H4 (cell line): ENCODE data around the gene CDC42BPB. TPM values are rescaled to one million over a fixed set of nuclear protein-coding genes. Genes with fewer than 3 reads are reported as not detected.
"Not testable (repeated sequence)": the region's sequence is repeated elsewhere in the genome, so short reads cannot be mapped to it uniquely, and the experiment has no call there.

Source experiments
- DNase-seq: peaks from one replicate; pipeline ENCODE4 v3.0.0-alpha.2; 2015; ENCODE audit warnings: low spot score
- total RNA-seq: library from RNA; depleted of rRNA; stranded (reverse); fragments of >200 nt; shearing (Covaris generic); gene quantifications from 2 replicates; pipeline ENCODE4 v1.2.3, GENCODE V29; 2014

CDC42BPB gene
- total RNA-seq, 1 experiment from 2014 or later, result 18.2 TPM

DNA sequence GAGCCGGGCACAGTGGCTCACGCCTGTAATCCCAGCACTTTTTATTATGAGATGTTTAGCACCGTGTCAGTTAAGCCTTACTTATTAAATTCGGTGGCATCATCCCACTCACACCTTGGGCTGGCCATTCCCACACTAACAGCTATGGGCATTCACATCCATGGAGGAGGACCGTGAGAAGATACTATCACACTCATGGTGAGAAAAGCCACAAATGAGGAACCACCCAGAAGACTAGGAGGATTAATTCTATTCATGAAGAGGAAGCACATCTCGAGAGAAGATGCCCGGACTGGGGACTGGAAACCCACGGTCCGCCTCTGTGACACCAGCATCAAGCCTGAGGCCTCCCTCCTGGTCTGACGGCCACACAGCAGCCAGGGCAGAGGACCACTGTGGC, 4.9 kb downstream of the CDC42BPB start:
- DNase-seq, result no peak

DNA sequence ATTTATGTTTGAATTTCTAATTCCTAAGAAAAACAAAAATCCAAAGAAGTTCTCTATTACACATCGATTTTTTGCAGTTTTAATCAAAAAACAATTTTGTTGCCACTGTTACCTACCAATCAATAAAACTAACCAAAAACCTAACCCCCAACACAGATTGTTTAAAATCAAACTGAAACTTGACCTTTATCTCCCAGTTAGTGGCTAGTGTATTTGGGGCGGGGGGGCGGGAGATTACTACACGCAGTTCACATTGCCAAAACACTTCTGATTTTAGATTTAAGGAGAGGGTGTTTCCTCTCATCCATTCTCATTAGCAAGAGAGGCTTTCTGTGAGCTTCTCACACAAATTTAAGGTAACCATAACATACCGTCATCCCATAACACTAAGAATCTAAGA, 6.4 kb downstream of the CDC42BPB start:
- DNase-seq, result no peak

DNA sequence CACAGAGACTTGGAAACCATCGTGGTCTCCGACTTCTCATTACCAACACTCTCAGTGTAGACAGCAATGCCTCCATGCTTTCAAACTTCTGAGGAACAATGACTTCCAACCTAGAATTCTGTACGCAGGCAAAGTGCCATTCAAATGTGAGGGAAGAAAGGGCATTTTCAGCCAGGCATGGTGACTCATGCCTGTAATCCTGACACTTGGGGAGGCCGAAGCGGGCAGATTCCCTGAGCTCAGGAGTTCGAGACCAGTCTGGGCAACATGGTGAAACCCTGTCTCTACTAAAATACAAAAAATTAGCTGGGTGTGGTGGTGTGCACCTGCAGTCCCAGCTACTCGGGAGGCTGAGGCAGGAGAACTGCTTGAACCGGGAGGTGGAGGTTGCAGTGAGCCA, 9.9 kb downstream of the CDC42BPB start:
- not testable (repeated sequence) for DNase-seq

DNA sequence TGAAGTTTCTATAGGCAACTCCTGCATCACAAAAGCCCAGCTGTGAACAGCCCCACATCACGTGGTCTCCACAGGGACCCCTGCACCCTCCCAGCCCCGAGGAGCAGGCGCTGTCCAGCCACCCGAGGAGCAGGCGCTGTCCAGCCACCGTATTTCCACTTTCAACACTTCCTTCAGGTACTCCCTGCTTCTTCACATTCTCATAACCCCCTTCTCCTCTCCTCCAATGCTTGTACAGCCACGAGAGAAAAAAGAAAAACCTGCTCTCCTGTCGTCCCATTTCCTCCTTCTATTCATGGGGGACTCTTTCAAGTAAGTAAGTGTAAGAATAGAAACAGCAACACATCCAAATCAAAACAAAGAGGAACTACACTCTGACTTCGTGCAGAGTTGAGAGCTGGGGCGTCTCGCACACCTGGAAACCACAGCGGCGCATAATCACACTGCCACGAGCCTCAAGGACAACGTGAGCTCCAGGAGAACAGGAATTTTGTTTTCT, 11.9 kb downstream of the CDC42BPB start:
- DNase-seq, result no peak

DNA sequence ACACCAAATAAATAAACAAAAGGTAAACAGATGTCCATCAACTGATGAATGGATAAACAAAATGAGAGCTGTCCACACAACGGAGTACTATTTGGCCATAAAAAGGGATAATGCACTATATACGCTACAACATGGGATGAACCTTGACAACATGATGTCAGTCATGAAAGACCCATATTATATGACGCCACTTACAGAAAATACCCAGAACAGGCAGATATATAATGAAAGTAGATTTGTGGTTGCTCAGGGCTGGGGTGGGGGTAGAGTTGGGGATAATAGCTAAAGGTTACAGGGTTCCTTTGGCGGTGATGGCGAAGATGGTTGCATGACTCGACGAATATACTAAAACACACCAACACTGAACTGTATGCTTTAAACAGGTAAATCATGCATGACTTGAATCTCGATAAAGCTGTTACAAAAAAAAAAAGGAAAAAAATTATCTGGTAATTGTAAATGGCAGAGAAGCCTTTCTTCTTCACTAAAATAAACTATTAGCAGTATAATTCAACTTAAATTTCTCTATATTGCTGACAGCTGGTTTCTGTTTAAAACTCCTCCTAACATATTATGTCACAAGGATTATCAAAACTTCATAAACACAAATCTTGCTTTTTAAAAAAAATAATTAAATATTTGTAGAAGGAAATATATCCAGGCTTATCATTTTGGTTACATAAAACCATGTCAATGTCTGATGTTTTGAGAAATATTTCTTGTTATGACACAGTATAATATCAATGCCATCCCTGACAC, 13.9 kb downstream of the CDC42BPB start:
- DNase-seq, result no peak

DNA sequence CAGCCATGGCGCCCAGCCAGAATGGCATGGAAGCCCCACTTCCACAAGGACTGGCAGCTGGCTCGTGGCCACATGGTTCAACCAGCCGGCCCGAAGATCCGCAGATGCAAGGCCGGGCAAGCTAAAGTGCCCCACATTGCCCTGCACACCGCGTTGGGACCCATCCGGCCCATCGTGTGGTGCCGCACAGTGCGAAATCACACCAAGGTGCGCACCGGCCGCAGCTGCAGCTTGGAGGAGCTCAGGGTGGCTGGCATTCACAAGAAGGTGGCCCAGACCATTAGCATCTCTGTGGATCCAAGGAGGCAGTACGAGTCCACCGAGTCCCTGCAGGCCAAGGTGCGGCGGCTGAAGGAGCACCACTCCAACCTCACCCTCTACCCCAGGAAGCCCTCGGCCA, 15.9 kb downstream of the CDC42BPB start:
- no peak for DNase-seq

DNA sequence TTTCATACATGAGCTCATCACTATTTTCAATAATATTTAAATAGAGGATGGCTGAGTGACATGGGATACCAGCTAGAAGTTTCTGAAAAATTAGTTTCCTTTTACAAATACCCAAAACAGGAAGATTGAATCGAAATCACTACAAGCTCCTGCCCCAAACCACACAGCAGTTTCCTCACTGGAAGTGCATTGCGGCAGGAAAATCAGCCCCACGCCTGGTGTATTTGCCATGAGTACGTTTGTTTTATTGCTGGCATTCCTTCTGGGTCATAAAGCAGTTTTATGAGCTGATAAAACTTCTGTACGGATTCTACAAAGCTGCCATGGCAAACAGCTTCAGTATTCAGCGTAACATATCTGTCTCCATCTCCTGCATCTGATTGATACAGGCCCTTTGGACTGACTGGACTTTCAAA, 23.7 kb downstream of the CDC42BPB start:
- DNase-seq, result no peak

DNA sequence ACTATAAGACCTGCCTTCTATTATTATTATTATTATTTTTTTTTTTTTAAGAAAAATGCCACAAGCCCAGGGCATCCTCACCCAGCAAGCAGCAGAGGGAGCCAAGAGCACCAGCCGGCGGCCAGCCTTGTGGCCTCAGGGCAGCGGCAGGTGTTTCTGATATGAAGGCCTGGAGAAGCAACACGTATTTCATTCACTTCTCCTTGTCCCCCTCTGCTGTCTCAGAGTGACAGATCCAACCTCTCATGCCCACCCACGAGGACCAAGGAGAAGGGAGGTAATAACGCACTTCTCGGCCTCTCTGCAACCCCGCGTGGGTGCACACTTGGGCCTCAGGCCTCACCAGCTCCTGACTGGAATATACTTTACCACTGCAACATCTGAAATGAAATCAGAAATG, 25.4 kb downstream of the CDC42BPB start:
- no peak for DNase-seq

DNA sequence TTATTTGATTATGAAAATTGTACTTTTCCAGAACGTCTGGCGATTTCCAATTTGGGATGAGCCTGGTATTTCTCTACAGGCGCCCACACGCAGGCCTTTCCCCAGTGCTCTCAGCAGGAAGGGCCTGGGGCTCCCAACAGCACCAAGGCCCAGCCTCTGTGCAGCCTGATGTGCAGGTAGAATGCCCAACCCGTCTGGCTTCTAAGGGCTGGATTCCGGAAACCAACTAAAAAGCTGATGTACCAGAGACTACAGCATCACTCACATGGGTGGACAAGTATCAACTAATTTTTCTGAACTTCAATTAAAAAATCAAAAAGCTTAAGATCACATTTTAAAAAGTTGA, 25.8 kb downstream of the CDC42BPB start:
- no peak for DNase-seq

DNA sequence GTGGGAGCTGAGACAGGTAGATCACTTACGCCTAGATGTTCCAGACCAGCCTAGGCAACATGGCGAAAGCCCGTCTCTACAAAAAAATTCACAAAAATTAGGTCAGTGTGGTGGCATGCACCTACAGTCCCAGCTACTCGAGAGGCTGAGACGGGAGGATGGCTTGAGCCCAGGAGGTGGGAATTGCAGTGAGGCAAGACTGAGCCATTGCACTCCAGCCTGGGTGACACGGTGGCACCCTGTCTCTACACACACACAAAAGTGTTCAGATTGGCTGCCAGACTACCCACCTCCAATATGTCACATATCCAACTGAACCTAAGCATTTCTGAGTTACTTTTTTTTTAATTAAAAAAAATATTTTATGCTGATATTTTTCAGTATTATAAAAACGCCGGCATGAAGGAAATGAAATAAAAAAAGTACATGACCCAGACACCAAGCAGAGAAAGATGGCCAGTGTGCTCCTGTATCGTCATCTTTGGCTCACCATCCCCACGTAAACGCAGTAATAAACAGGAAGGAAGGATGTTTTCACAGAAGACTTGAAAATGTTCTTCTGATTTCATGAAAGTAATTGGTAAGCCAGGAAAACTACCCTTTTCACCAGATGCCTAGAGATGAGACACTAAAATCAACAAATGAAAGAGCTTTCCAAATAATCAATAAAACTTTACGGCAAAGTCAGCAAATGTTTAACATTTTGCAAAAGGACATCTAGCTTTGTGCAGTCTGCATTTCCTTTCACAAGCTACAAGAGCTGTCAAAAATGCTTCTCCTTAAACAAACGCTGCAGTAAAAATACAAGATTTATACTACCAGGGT, 26.4 kb downstream of the CDC42BPB start:
- DNase-seq, result no peak

DNA sequence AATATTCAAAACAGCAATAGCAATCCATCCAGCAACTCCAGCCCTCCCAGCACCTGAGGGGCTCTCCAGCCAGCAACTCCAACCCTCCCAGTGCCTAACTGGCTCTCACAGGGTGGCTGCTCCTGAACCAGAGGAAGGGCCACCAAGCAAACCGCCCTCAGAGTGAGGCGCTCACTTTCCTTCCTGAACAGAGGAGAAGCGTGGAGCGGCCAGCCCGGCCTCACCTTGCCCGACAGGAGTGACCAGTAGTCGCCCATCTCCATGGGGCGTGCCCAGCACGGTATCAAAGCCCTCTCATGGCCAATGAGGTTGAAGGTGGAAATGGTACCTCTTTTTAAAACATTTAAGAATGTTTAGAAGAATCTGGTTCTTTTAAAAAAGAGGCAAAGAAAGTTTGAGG, 27.4 kb downstream of the CDC42BPB start:
- DNase-seq, result no peak

DNA sequence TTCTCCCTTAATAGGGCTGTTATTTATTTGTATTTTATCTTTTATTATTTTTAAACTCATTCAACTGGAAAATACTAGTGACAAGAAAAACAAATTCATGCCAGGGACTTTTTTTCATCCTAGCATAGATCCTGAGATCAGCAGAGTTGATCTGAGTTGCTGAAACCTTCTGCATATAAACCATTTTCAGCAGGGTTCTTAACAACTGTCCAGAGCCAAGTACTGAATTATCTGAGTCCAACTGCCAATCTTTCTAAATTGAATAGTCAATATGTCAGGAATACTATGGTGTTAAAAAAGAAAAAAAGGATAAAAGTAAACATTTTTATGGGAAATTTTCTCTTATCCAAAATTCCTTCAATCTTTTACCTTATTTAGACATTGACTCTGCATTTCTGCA, 28.6 kb downstream of the CDC42BPB start:
- DNase-seq, result no peak

DNA sequence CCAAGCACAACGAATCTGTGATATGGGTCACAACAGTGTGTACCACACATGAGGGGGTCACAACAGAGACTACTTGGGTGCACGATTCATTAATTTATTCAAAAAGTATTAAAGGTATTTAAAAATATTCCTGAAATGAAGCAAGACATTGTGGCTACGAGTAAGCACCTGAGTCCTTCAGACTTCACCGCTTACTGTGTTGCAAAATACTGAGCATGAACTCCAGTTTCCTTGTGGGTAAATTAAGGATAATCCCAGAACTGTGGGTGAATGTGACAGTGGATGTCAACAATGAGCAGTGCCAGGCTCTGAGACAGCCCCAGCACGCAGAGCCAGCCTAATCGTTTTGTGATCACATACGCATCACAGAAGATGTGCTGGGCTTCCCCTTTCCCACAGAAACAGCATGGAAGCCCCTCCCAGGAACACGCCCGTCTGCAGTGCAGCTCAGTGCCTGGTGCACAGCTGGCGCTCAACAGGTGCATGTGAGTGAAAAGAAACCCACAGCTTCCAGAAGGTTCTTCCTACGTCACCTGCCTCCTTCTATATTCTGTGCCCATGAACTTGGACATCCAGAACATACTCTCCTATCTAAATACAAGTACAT, 29.1 kb downstream of the CDC42BPB start:
- no peak for DNase-seq

DNA sequence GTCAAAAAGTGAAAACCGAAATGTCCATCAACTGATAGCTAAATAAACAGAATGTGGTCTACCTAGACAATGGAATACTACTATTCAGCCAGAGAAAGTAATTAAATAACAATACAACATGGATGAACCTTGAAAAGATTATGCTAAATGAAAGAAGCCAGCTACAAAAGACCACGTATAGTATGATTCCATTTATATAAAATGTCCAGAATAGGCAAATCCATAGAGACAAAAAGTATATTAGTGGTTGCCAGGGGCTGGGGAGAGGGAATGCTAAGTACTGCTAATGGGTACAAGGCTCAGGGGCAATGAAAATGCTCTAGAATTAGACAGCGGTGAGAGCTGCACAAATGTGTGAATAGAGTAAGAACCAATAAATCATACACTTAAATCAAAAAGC, 29.9 kb downstream of the CDC42BPB start:
- DNase-seq, result no peak

DNA sequence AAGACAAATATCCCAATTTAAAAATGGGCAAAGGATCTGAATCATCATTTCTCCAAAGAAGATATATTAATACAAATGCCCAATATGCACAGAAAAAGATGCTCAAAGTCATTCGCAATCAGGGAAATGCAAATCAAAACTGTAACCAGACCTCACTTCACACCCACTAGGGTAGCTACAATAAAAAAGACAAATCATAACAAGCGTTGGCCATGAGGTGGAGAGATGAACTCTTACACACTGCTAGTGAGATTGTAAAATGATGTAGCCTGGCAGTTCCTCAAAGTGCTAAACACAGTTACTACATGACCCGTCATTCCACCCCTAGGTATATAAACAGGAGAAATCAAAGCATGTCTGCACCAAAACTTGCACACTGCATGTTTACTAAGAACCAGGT, 30.4 kb downstream of the CDC42BPB start:
- DNase-seq, result no peak

DNA sequence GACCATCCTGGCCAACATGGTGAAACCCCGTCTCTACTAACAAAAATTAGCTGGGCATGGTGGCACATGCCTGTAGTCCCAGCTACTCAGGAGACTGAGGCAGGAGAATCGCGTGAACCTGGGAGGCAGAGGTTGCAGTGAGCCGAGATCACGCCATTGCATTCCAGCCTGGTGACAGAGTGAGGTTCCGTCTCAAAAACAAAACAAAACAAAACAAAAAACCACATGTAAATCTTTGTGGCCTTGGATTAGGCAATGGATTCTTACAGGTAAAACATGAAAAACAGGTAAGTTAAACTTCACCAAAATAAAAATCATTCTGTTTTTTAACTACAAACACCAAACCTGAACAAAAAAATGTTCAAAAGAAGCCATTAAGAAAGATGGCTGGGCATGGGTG, 31.2 kb downstream of the CDC42BPB start:
- DNase-seq, result not testable (repeated sequence)

DNA sequence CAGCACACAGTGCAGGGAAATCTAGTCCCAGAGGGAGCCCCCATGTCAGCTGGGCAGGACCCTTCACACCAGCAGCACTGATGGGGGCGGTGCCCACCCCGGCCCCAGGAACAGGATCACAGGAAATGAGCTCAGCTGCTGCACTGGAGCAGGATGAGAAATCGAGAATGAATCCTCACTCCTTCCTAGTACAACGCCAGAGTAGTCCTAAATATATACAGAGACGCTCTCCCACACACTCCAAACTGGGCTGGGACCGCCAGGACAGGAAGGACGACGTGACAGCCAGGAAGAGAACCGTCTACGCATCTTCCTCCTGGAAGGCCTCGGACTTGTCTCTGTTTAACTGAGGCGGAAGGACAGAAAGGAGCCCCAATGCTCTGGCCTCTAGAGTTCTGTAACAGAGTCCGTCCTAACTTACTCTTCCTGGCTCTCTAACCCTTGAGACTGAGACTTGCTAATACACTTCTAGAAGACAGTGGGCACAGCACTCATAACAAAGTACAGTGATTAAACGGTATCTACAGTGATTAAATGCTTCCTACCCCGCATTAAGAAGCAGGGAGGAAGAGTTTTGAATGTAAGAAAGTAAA, 33.4 kb downstream of the CDC42BPB start:
- no peak for DNase-seq

DNA sequence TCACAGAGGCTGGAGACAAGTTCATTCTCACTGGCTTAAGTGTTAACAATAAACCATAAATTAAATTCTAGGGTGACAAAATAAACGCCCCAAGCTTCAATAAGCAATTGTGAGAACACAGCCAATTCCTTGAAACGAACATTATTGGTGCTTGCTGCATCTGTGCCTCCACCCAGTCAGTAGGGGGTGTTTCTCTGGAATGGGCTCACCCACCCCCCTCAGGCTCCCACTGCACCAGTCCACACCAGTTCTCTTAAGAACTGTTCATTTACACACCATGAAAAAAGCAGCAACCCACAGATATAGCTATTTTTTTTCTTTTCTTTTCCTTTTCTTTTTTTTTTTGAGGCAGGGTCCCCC, 34.7 kb downstream of the CDC42BPB start:
- DNase-seq, result no peak

DNA sequence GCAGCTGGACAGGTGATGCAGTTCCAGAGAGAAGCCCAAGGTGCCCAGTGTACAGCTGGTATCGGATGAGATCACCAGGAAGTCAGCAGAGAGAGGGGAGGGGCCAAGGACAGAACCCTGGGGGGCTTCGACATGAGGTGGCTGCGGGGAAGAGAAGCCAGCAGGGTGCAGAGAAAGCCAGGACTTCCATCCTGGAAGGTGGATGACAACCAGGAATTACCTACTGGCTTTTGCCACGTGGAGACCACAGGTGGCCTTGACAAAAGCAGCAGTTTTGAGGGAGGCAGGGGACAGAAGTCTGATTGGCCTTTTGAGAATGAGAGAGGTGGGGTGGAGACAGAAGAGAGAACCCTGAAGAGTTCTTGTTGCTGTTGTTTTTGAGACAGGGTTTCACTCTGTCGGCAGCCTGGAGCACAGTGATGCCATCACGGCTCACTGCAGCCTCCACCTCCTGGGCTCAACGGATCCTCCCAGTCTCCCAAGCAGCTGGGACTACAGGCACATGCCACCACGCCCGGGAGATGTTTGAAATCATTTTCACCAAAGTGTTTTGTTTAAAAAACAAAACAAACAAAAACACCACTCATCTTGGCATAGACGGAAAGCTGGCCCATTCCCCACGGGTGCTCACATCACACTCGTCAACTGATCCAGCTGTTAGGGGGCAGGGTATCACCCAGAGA, 35.2 kb downstream of the CDC42BPB start:
- DNase-seq, result no peak

DNA sequence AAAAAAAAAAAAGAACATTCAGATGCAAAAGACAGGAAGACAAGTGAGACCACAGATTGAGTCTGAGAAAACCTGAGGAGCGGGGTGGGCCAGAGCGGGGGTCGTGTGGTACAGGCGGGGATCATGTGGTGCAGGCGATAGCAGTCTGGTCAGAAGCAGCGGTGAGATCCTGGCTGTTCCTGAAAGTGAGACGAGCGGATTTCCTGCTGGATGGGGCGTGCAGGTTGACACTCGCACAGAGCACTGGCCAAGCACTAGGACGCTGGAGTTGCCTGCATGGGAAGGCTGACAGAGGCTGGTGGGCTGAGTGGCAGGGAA, 35.7 kb downstream of the CDC42BPB start:
- DNase-seq, result no peak

DNA sequence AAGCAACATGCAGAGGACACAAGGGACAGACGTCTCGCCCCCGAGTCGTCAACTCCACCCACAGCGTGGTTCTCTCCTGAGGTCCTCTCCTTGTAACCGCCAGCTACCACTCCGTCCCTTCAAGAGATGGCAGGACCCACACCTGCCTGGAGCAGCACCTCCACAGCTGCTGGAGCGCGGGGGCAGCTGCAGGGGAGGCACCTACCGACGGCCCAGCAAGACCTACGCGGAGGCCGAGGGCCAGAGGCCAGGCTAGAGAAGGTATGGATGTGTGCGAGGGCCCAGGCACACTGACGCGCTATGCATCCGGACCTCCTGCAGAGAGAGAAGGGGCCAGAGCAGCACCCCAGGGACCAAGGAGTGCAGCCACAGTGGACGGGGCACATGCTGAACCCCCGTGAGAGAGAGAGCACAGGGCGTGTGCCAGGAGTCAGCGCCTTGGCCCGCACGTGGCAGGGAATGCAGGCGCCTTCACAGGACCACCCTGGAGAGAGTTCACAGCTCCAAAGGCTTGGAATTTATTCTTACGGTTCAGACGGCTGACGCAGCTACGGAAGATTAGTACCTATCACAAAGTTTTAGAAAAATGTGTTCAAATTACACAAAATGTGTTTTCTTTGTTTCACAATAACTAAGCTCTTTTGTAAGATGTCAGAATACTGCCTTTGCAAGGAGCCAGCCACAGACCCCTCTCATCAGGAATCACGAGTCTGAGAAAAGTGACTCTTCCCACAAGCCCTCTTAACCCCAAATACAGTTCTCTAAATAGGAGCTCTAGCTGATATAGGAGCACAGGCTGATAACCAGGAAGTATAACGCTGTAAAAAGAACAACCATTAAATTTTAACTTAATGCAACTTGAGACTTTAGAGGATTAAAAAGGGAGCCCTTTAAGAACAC, 36.8 kb downstream of the CDC42BPB start:
- DNase-seq, result no peak
